GM19455 (cell line): ENCODE data around the gene KIF21B.
"Not testable (repeated sequence)": the region's sequence is repeated elsewhere in the genome, so short reads cannot be mapped to it uniquely, and the experiment has no call there.

Experiments
- ATAC-seq: cut with Tn5 transposase; IDR thresholded peaks from one replicate; pipeline ENCODE4 v1.9.1; 2021; ENCODE audit not compliant: unreplicated experiment

The KIF21B gene

GRCh38 chr1:200972985-200973742, 50.4 kb downstream of the KIF21B start:
- no peak for ATAC-seq

- ATAC-seq: no peak
Measured at GRCh38 chr1:200971955-200972711, 51.4 kb downstream of the KIF21B start.

GRCh38 chr1:200971428-200971903, 52.0 kb downstream of the KIF21B start:
- no peak for ATAC-seq

GRCh38 chr1:200970771-200971427, 52.6 kb downstream of the KIF21B start:
- no peak for ATAC-seq

- no peak for ATAC-seq
Measured at GRCh38 chr1:200969726-200970561, 53.6 kb downstream of the KIF21B start.

GRCh38 chr1:200968469-200969410, 54.8 kb downstream of the KIF21B start:
- ATAC-seq: no peak

GRCh38 chr1:200967693-200968468, 55.6 kb downstream of the KIF21B start:
- no peak for ATAC-seq

GRCh38 chr1:200966934-200967333, 56.6 kb downstream of the KIF21B start:
- ATAC-seq: no peak

GRCh38 chr1:200965111-200965805, 58.3 kb downstream of the KIF21B start:
- ATAC-seq: no peak

- not testable (repeated sequence) for ATAC-seq
Measured at GRCh38 chr1:200963888-200964287, 59.6 kb downstream of the KIF21B start.

GRCh38 chr1:200963076-200963475, 60.4 kb downstream of the KIF21B start:
- no peak for ATAC-seq

- ATAC-seq: no peak
Measured at GRCh38 chr1:200962631-200963030, 60.9 kb downstream of the KIF21B start.

- not testable (repeated sequence) for ATAC-seq
Measured at GRCh38 chr1:200962151-200962550, 61.4 kb downstream of the KIF21B start.

GRCh38 chr1:200960948-200961340, 62.6 kb downstream of the KIF21B start:
- ATAC-seq: no peak

- ATAC-seq: no peak
Measured at GRCh38 chr1:200960236-200960947, 63.1 kb downstream of the KIF21B start.

GRCh38 chr1:200959411-200959921, 64.0 kb downstream of the KIF21B start:
- ATAC-seq: no peak

GRCh38 chr1:200958597-200958996, 64.9 kb downstream of the KIF21B start:
- ATAC-seq: no peak
